GM18873 (cell line): ENCODE data around the gene TCF4.

Experiments used
- ATAC-seq: cut with Tn5 transposase; IDR thresholded peaks from one replicate; pipeline ENCODE4 v1.9.1; 2021; ENCODE audit warnings: mild to moderate bottlenecking, moderate library complexity, moderate number of reproducible peaks; ENCODE audit not compliant: unreplicated experiment, low FRiP score

Gene TCF4

DNA sequence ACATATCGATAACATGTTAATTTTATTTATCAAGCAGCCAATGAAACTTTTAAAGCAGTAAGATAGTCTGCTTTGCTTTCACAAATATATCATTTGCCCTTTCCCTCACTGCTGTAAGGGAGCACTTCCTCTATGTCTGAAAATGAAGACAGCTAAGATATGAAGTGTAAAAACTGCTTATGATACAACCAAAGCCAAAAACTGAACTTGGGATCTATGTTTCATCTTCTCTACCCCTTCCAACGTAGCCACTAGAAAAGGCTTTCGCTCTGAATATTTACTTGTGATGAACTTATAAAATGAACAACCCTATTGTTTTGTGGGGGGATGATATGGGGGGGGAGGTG is 140.3 kb downstream of the TCF4 start:
- ATAC-seq: no peak

DNA sequence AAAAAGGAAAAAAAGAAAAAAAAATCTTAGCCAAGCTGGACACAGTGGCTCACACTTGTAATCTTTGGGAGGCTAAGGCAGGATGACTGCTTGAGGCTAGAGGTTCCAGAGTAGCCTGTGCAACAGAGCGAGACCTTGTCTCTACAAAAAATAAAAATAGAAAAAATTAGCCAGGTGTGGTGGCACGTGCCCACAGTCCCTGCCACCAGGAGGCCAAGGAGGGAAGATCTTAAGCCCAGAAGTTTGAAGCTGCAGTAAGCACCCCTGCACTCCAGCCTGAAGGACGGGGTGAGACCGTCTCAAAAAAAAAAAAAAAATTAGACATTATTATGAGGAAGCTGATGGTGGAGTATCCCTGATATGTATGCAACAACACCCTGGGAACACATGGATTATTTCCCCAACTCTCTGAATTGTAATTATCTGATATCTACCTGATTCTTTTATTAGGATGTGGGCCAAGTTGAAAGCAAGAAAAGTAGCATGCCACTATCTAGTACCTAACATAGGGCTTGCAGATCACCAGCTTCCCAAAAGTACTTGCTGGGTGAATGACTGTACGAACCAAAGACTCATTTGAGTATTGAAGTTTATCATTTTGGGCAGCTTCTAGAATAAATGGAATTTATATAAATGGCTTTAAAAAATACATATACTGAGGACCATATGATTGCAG is 140.9 kb downstream of the TCF4 start:
- no peak for ATAC-seq

DNA sequence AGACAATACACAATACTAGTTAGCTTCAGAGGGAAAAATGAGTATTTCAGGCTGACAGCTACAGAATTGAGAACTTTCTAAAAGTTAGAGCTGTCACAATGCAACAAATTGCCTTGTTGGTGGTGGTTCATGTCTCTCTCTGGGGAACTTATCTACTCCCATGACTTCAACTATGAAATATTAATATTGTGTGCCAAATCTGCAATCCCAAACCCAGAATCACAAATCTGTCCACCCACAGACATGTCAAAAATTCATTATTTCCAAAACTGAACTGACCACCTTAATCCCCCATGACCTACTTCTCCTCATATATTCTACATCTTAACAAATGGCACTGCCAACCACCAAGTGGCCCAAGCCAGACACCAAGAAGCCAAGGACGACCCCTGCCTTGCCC is 143.5 kb downstream of the TCF4 start:
- no peak for ATAC-seq

DNA sequence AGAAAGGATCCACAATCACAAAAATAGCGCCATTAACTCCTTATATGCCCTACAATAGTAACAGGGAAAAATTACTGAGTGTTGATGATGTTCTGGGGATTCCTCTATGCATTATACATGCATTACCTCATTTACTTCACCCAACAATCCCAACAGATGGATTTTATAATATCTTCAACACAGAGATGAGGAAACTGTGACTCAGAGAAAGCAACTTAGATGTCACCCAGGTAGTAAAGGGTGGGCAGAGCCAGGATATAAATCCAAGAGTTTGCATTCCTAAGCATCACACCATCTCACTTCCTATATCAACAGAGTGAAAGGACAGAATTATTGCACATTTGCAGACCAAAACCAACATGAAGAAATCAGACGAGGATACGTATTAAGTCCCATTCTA is 144.2 kb downstream of the TCF4 start:
- ATAC-seq: no peak

DNA sequence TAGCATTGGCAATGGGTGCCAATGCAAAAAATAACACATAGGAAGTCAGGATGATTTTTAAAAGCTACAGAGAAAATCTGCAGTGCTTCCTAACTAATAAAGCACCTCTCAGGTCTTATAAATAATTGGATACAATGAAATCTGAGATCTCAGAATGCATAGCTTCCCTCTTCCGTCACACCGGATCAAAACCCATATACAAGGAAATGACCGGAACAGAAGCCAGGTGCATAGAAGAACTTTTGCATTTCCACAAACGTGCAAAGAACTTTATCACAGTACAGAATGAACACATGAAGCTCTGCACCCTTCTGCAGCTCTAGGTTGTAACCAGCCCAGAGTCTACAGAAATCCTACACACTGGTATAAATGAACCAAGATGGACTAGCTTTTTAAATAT is 145.4 kb downstream of the TCF4 start:
- ATAC-seq: no peak

DNA sequence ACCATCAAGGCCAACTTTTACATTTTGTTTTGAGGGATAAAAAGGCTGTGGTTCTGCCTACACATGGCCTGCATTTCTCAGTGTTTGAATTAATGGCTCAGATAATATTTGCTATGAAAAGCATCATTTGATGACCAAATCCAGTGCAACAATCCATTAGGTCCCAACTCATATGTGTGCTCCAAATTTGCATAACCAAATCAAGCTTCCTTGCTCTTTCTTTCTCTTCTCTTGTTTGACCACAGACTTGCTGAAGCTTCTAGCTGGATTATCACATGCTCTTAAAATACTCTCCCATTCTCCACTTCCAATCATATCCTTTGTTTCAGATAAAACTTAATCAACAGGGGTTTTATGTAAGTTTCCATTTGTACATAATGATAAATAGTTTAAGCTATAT is 147.0 kb downstream of the TCF4 start:
- no peak for ATAC-seq

DNA sequence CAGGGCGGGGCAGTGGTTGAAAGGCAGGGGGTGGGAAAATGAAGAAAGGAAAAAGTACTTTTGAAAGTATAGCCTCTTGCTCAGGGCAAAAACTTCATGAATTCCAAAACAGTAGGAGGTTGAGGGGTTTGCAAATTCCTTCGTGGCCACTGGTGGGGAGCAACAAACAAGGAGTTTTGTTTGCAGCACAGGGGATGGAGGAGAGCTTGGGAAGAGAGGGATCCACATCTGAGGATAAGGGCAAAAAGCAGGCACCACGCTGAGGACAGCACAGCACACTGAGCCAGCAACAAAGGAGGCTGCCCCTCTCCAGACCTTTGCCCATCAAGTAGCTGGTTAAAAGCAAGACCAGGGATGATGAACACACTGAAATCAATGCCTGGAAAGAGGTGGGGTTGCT is 148.9 kb downstream of the TCF4 start:
- no peak for ATAC-seq

DNA sequence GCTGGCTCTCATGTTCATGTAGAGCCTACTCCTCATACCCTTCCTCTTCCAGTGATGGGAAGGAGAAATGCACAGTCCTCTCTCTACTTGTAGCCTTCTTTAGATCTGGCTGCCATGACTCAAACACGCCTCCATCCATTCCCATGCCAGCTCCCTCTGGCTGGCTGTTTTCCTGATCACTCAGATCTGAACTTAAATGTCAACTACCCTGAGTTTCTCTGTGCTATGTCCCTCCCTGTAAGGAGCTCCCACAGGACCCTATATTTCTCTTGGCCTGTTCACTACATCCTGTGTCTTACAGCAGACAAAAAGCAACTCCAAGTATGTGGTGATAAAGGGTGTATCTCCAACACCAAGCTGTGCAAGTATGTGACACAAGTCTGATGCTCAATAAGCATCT is 152.4 kb downstream of the TCF4 start:
- ATAC-seq: no peak

DNA sequence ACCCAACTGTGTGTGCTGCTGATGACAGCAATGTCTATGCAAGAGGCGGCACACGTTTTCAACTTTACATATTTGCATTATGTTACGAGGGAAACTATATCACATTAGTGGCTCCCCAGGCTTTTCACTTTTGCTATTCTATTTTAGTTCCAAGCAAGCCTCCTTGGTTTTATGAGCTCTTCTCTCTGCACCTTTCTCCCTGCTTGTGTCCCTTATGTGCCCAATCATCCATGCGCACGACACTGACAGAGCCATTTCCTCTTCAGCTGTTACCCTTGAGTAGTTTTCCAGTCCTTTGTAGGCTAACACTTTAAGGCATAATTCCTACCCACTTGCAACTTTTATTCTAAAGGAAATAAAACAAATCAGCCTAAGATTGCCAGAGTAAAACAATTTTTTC is 154.3 kb downstream of the TCF4 start:
- no peak for ATAC-seq

DNA sequence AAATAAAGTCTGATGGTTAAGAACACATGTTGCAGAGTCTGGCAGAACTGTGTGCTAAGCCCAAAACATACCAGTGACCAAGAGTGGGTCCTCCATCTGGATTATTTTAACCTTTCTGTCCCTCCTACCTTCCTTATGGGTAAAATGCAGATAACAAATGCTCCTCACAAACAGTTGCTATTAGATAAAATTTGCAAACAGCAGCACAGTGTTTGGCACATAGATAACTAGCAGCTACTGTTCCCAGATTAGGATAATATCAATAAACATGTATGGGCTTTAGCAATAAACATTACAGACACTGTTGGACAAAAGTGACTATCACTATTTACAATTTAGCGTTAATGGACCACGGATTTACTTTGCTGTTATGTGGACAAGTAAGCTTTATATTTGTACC is 154.9 kb downstream of the TCF4 start:
- no peak for ATAC-seq

DNA sequence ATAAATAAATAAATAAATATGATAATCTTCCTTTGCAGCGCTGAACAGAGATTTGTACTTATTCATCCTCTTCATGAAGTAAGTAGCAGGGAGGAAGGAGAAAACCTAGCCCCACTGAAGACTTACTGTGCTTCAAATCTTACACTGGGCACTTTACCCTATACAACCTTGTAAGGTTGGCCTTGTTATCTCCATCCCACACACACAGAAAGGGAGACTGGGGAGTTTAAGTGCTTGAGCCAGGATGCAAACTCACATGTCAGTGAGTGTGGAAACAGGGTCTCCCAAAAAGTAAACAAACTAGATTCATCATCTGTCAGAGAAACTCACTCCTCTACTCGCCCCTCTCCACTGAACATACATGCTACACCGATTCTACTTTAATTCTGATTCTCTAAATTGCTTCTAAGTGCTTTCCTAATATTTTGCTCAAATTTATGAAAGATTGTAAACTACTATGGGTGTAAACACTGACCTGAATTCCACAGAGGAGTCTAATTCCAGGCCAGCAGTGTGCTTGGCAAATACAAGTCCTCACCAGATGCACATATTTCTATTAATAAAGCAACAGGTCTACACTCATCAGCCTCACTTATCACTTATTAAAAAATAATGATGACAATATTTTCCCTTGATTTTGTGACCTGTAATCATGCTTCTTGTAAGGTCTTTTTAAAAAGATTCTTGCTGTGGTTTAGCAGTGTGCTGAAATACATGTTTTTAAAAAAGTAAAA is 155.5 kb downstream of the TCF4 start:
- no peak for ATAC-seq

DNA sequence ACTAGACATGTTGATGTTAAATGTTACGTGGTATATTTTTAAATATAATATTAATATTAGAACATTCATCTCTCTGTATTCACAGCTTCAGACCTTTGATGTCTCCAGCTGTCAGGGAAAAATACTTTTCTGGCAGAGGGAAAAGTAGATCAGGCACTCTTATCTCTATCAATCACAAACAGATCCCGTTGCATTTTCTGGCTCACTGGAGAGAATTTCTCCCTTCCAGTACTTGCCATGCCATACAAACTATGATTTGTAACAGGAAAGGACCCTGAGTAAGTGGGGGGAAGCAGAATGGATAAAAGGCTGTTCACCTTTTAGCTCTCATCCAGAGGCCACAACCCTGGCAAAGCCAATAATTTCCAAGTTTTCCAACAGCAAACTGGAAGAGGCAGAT is 158.0 kb downstream of the TCF4 start:
- ATAC-seq: no peak

DNA sequence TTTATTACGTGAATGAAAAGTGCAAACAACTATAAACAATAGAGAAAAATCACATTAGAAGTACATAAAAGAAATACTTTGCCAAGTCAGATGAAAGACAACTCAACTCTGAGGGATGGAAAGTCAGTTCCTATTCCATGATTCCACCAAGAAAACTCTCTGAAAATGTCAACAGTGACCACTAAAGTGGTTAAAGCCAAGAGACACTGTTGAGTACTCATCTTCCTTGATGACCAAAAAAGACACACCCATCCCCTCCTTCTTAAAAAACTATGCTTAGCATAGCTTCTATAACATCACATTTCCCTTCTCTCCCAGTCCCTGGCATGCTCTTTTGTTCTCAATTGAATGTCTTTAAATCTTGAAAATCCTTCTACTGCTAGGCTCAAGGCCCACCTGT is 160.0 kb downstream of the TCF4 start:
- ATAC-seq: no peak

DNA sequence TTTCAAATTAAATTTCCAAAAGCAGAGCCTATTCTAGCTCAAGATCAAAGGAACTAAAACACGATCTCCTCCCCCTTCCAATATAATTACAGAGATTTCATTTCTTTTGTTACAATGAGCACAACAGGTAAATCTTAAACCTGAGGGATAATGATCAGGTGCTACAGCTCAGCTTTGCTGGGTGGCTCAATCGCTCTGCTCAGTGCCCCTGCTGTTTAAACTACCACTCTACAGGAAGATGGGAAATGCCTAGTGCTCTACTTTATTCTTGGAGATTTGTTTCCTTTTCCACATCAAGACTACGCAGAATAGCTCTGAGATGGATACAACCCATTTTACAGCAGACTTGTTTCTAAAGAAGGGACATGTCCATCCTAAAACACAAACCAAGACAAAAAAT is 162.3 kb downstream of the TCF4 start:
- ATAC-seq: no peak

DNA sequence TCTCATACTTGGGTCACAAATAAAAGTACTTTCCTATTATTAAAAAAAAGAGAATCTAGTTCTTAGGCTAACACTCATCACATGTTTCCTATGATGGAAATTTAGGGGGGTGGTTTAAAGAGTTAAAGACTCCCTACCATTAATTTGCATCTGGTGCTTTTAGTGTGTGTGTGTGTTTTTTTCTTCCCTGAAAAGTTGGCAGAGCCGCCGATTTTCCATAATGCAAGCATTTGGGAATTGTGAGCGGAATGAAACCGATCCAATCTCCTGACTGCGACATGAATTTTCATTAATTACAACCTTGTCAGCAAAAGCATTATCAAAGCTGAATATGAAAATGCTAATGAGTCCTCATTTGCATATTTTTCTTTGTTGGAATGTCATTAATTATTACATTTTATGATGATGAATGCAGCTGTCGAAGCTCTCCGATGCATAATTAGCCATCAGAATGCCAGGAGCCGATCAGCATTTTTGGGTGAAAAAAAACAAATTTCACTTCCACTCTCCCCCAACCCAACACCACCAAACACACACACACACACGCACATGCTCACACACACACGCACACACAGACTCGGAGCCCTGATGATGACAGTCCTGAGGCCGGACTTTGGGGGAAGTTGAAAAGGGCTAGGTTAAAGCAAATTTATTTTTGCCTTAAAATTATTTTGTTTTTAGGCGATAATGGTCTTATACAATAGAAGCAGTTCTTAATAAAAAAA is 165.4 kb downstream of the TCF4 start:
- no peak for ATAC-seq

DNA sequence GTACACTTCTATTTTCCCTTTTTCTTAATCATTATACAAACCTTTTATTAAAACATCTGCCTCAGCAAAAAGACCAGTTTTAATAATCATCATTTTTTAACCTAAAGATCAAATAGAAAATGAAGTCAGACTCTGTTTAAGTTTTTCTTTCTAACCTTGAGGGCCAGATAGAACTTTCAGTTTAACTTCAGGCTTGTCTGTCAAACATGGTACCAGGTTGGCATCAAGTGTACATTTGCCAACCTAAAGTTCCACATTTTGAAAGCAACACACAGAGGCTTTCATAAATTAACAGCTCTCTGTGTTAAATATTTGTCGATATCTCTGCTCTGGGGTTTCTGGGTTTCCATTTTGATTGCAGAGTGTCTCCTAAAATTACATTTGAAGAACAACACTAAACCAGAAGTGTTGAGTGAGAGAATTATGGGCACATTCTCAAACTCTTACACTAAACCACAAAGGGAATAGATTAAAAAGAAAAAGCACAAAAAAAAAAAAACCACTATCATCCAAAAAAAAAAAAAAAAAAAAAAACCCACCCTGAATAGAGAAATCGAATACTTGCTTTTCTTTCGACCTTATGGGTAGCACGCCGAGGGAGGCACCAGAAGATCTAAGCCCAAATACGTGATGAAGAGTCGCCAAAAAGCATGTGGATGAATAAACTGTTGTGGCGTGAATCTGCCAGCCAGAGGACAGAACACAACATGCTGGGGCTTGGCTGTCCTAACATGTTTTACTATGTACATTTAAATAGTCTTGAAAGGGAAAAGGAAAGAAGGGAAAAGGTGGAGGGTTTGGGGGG is 166.2 kb downstream of the TCF4 start:
- no peak for ATAC-seq

DNA sequence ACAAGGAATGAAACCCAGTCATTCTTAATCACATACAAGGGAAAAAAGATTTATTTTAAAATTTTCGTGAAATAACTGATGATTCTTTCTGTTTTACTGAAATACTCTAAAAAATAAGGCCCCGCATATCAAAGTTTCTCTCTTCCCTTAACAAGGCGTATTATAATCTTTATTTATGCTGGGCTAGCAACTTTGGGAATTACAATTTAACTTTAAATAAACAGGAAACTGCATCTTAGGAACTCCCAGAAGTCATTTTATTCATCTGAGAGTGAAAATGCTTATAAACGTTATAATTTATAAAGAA is 166.7 kb downstream of the TCF4 start:
- no peak for ATAC-seq

DNA sequence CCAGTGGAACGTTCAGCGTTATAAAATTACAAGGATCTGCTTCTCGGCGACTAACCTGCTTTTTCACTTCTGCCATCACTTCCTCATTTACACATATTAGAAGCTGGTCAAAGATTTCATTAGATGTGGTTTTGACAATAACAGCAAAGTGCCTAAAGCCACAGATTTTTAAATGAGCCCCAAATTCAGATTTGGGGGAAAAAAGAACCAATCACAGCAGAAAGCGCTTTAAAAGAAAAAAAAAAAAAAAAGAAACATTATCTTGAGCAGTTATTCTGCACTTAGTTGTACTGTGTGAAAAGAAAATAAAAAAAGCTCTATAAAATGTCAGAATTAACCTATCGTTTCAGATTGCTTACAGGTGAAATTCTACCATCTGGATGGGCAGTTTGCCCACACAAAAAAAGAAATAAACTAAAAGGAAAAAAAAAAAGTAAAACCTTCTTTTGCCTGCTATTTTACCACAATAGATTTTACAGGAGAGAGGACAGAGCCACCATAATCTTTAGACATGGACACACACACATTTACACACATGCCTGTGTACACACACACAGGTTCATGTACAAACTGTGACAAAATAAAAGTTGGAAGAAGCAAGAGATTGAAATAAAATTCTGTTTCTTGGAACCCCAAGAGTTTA is 167.2 kb downstream of the TCF4 start:
- no peak for ATAC-seq

DNA sequence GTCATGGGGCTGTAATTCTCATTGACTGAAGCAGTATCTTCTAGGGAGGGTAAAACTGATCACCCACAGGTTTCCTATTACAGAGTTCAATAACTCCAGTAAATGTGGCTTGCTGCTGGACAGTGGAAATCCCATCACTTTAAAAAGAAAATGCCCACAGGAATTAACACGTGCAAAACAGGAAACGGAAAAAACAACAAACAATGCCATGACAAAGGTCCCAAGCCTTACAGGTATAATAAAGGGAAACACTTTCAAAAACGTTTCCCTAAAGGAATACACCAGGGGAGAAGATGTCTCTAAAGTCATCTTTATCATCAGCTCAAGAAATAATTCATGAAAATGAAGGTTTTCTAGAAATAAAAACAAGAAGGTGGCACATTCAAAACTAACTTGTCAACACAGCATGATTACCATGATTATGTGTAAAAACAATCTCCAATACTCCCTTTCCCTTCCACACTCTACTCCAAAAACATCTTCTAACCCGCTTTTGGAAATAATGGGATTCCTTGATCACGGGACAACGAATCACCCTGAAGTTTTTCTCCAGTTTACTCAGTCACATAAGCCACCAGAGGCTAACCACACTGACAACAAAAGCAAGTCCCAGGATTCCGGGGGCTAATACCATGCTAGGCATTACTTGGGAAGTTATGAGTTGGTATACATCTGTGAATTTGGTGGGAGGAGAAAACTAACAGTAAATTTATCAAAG is 167.9 kb downstream of the TCF4 start:
- ATAC-seq: no peak
